GM19025 (cell line): ENCODE data around the gene EVA1A.

Source experiments
- ATAC-seq: cut with Tn5 transposase; IDR thresholded peaks from one replicate; pipeline ENCODE4 v1.9.1; 2021; ENCODE audit warnings: mild to moderate bottlenecking, low read depth, moderate library complexity; ENCODE audit not compliant: unreplicated experiment

The EVA1A gene

DNA sequence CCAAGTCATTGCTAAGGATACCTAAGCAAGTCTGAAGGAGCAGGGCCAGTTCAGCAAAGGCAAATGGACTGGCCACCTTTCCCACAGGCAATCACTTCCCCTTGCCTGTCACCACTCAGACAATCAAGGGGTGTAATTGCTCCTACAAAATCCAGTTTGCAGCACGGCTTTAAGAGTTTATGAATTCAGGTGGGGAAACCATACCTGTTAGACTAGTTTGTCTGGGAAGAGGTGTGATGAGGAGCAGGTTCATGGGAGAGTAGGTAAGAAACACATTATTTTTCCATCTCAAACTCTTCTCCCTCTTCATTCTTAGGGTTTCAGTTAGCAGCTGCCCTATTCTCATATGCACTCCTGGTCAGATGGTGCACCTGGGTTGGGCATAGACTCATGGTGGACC lies 102.5 kb downstream of the EVA1A start:
- no peak for ATAC-seq

DNA sequence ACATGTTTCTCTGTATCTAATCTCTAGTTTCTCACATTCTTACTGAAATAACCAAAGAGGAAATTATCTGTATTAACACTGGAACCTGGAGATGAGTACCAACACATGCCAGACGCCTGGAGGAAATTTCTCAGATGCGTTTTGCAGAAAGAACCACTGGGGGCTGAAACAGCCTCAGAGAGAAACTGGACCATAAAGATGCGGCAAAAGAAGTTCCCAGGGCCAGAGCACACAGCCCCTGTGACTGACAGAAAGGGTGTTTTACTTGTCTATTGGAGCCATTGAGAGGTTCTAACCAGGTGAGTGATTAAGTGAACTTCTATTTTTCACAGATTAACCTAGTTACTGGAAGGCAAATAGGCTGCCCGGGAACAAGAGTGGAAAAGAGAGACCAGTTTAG lies 103.9 kb downstream of the EVA1A start:
- ATAC-seq = no peak

DNA sequence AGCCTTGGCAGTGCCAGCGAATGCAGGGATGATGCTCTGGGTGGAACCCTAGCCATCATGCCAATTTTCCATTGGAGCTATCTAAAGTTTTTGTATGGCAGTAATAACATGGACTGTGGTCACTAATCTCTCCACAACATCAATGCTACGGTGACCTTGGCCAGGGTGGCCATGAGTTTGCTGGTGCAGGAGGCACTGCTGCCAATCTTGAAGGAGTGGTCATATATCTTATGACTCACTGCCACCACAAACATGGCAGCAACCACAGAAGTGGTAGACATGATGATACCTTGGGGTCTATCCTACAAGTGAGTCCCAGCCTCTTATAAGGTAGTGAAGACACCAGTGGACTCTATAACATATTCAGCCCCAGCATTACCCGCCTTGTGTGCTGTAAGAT lies 104.6 kb downstream of the EVA1A start:
- ATAC-seq = no peak

DNA sequence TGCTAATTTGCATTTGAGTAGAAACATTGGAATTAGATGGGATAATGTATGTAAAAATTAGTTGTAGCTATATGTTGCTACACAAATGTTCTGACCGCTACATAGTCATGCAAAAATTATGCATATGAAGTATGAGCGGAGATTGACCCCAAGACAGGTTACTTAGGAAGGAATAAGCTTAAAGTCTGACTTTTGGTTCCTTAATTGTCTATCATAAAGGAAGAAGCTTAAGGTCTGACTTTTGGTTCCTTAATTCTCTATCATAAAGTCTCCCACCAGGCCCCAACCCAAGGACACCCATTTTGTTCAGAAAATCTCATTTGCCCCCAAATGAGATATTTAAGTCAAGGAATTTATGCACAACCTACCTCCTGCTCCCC lies 106.5 kb downstream of the EVA1A start:
- ATAC-seq = no peak

DNA sequence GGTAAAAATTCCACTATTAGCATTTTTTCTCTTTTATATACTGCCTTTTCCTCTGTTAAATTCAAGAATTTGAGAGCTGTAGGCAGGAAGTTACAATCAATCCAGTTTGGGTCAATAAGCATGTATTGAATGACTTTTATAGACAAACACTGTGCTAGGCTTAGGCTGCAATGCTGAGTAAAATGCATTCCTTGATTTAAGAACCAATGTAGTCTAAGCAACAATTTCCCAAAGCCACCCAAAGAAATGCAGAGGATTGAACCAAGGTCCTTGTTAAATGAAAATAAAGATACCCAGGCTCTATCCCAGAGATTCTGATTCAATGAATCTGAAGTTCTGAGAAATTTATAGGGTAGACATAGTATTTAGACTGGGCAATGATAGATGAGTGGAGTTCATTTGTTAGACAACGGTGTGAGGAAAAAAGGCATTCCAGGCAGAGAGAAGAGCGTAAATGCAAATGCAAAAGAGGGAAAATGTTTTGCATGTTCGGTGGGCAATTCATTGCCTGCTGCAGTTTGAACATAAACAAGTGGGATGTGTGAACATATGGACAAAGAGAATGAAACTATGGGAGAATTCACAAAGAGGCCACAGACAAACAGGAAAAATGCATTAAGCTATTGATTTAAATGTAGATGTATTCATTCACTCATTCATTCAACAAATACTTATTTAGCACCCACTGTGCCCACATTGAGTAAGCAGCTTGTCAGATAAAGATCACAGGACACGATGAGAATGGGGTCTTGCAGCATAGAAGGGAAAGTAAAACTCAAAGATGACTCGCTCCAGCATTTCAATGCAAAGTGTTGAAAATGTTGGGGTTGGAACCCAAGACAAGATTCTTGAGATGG lies 107.1 kb downstream of the EVA1A start:
- ATAC-seq = no peak

DNA sequence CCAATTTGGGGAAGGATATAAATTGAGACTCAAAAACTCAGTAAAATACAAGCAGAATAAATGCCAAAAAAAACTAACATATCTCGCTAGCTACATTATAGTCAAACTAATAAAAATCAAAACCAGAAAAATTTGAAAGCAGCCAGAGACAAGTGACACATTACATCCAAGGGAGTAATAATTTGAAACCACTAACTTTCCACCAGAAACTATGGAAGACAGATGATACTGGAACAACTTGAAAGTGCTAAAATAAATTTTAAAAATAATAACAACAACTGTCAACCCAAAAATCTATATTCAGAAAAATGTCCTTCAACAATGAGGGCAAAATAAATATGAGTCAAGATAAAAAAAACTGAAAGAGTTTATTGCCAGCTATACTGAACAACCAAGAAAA lies 110.7 kb downstream of the EVA1A start:
- ATAC-seq = no peak

DNA sequence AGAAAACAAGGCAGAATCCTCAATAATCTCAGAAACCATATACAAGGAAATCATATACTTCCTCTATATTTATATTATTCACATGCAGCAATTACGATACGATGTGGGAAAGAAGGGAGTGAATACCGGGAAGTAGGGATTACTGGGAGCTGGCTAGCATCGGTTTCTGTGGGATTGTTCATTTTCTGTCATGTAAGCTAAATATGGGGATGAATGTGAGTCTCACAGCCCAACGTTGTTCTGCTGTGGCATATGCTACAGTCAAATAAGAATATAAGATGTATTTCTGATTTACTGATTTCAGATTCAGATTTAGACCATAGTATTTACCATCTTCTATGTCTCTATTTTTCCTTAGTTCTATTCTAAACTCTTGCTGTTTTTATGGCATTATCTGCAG lies 113.6 kb downstream of the EVA1A start:
- no peak for ATAC-seq
